LNCaP clone FGC (cell line): ENCODE measurements around the gene DDX50.

Experiments
- DNase-seq: peaks from one replicate; pipeline ENCODE4 v3.0.0-alpha.2; 2011; ENCODE audit warnings: low read depth
- H3K4me3 ChIP-seq: 2 replicates; pipeline ENCODE4 v1.5.1; 2011; ENCODE audit warnings: mild to moderate bottlenecking, low read depth, low read length, control low read depth
- TF ChIP-seq, protein P1 (sequence below): IDR thresholded peaks from 2 replicates; pipeline ENCODE4 v1.5.1; 2012; ENCODE audit warnings: mild to moderate bottlenecking; ENCODE audit not compliant: control insufficient read depth, insufficient read depth; ENCODE audit errors: extremely low read depth

Gene DDX50

DNA sequence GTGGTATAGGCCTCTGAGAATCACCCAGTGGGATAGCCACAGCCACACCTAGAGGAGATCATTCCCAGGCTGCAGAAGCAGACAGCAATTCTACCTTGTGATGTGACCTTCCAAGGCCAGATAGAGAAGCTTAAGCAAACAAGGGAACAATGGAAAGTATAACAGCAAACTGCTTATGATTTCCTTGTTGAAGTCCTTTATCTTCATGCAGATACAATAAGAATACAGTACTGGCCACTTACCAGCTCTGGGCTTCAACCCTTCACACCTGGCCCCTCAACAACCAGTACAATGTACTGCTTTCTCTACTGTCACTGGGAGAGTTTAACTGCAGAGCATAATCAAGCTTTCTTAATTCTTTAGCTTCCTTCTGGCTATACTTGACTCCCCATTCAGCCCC lies 22.6 kb upstream of the DDX50 start:
- TF ChIP-seq, protein P1, sequence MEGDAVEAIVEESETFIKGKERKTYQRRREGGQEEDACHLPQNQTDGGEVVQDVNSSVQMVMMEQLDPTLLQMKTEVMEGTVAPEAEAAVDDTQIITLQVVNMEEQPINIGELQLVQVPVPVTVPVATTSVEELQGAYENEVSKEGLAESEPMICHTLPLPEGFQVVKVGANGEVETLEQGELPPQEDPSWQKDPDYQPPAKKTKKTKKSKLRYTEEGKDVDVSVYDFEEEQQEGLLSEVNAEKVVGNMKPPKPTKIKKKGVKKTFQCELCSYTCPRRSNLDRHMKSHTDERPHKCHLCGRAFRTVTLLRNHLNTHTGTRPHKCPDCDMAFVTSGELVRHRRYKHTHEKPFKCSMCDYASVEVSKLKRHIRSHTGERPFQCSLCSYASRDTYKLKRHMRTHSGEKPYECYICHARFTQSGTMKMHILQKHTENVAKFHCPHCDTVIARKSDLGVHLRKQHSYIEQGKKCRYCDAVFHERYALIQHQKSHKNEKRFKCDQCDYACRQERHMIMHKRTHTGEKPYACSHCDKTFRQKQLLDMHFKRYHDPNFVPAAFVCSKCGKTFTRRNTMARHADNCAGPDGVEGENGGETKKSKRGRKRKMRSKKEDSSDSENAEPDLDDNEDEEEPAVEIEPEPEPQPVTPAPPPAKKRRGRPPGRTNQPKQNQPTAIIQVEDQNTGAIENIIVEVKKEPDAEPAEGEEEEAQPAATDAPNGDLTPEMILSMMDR = no peak
- DNase-seq = no peak
- H3K4me3 ChIP-seq = no peak overlapping the region

DNA sequence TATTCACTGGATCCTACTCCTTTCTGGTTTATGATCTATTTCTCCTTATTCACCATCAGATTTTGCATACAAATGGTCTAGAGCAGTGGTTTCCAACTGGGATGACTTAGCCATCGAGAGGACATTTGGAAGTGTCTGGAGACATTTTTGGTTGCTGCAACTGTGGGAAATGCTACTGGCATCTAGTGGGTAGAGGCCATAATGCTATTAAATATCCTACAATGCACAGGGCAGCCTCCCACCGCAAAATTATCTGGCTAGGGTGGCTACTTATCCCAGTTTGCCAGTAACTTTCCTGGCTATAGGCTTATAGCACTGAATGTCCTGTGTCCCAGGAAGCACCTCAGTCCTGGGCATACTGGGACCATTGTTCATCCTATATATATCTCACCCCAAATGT lies 21.5 kb upstream of the DDX50 start:
- H3K4me3 ChIP-seq = no peak overlapping the region
- TF ChIP-seq, protein P1 = no peak
- no peak for DNase-seq

DNA sequence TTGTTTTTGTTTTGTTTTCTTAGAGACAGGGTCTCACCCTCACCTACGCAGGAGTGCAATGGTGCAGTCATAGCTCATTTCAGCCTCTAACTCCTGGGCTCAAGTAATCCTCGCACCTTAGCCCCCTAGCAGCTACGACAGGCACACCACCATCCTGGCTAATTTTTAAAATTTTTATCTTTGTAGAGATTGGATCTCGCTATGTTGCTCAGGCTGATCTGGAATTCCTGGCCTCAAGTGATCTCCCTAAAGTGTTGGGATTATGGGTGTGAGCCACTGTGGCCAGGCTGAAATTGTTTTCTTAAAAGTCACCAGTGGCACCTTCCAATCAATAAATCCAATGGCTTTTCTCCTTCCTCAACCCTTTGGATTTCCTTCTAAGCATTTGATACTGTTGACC lies 20.9 kb upstream of the DDX50 start:
- no peak overlapping the region for H3K4me3 ChIP-seq
- TF ChIP-seq, protein P1 = no peak
- no peak for DNase-seq

DNA sequence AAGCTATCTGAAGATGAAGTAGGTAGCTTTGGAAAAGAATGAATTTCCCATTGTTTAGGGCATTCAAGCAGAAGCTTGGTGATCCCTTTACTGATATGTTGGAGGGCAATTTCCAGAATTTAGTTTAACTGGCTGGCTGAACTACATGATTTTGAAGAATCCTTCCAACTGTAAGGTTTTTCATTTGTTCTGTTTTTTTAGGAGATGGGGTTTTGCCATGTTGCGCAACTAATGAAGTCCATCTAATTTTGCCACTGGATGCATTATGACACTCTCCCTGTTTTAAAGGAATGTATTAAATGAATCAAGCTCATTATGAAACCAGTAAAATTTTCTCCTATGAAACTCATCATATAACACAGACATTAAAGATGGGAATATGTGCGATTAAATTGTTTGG lies 6.1 kb upstream of the DDX50 start:
- TF ChIP-seq, protein P1 = no peak
- no peak overlapping the region for H3K4me3 ChIP-seq
- no peak for DNase-seq

DNA sequence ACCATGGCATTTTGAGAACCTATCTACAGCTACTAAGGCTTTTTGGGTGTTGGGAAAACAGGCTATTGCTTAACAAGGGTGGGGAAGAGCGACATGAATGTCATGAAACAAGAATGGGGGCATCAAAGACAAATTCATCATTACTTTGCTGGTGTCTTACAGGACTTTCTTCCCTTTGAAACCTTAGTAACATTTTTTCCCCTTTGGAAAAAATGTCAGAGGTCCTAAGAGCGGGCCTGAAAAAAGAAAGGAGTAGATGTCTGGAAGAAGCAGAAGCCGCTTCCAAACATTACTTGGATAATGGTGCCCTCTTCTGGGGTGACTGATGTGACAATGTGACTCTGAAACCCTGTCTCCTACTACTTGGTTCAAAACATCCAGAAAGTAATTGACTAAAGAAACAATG lies 3.8 kb upstream of the DDX50 start:
- TF ChIP-seq, protein P1 = peak; percentile 73
- no peak overlapping the region for H3K4me3 ChIP-seq
- peak; percentile 44 for DNase-seq

DNA sequence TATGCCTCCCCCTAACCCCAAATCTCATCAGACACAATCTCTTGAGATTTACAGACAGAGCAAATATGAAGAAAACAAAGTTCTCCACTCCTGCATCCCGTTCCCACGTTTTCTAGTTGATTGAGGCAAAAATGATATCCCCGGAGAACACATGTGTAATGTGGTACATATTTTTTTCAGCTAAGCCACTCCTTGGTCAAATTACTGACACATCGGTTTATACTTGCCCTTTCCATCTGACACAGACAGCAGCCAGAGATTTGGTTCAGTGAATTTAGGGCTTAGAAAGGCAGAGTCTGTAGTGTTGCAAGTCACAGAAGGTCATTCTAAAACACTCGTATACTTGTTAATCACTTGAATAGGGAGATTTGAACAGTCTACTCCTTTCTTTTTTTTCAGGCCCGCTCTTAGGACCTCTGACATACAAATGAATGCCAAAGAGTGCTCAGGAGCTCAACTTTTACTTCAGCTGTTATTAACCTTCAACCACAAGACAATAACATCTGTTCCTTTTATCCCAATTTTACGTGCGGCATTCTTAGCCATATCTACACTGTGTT lies 1.8 kb upstream of the DDX50 start:
- no peak for DNase-seq
- H3K4me3 ChIP-seq = no peak overlapping the region
- TF ChIP-seq, protein P1 = no peak

DNA sequence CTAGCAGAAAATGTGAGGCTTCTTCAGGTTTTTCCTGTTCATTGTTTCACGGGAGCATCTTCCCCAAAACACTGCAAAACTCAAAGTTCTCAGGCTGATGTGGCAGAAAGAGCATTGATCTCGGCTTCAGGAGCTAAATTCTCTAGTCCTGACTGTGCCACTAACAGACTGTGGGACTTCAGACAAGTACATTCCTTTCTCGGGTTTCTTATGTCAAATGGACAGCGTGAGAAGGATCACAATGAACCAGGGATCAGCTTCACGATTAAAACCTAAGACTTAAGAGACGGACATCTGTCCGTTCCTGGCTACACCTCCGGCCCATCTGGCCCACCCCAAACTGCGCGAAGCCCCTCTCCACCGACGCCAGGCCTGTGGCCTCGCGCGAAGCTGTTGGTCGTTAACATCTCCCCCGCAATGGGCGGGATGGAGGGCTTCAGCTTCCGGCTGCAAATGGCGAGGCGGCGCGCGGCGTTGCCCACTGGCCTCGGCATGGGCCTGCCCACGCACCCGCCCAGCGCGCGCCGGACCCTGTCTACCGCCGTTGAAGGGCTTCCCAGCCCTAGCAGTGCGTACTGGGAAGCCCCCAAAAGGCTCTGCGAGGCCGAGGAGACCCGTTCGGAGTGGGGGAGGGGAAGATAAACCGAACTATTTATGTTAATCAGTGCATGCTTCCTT lies 549 bp upstream of the DDX50 start:
- peak overlapping the region; percentile 73 for H3K4me3 ChIP-seq
- DNase-seq = peak; percentile 6
- TF ChIP-seq, protein P1 = no peak
